Omental fat pad (tissue), 4 donors: ENCODE results near the gene ELN. TPM values are rescaled to one million over a fixed set of nuclear protein-coding genes. Genes with fewer than 3 reads are reported as not detected.
A peak's percentile ranks its signal among the peaks of the same experiment; 100 is the strongest.

Experiments used
- ATAC-seq: fragments of 150-250 bp; one replicate; pipeline ENCODE4 v1.9.1; 2016; ENCODE audit warnings: mild to moderate bottlenecking, moderate library complexity; ENCODE audit not compliant: low FRiP score
- DNase-seq: peaks from one replicate; pipeline ENCODE4 v3.0.0-alpha.2; 2019; ENCODE audit warnings: low spot score
- CTCF ChIP-seq, 3 donors: fragments of 450-650 bp; IDR thresholded peaks; one replicate each; pipeline ENCODE4 v1.5.1; 2016 to 2017; ENCODE audit warnings: antibody characterized with exemption in 3 of 3, mild to moderate bottlenecking in 3 of 3, moderate library complexity in 2 of 3
- total RNA-seq, 4 donors: library from RNA; depleted of rRNA; stranded (reverse); fragments of >200 nt; gene quantifications; one replicate each; pipeline ENCODE4 v1.1.0, GENCODE V29; 2016

ELN gene
- total RNA-seq, 4 donors from 2014 or later, result 61.2 to 133 (median 83.8) TPM

DNA sequence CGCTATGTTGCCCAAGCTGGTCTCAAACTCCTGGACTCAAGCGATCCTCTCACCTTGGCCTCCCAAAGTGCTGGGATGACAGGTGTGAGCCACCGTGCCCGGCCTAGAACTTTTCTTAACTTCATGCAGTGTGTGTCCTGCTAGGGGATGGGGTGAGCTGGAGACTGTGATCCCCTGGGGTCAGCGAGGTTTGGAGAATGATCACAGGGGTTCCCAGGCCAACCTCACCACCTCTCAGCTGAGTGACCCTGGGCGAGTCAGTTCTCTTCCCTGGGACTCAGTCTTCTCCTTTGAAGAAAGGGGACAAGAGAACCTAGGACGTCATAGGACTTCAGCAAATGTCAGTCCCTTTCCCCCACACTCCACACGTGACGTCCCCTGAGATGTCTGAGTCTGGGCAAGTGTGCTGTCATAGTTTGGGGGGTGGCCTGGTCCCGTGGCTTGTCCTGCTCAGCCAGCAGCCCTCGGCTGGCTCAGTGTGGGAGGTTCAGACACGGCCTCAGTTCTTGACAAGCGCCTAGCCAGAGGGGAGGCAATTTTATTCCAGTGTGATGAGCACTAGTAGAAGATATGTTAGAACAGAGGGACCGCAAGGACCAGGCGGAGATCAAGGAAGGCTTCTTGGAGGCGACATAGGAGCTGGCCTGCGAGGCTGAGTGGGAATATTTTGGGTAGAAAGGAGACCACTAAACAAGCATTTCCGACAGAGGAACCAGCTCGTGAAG lies 43.3 kb upstream of the ELN start:
- TF ChIP-seq CTCF (IDR thresholded peaks at IDR 0.05), result no peak
- ATAC-seq (no peak), DNase-seq (no peak)

DNA sequence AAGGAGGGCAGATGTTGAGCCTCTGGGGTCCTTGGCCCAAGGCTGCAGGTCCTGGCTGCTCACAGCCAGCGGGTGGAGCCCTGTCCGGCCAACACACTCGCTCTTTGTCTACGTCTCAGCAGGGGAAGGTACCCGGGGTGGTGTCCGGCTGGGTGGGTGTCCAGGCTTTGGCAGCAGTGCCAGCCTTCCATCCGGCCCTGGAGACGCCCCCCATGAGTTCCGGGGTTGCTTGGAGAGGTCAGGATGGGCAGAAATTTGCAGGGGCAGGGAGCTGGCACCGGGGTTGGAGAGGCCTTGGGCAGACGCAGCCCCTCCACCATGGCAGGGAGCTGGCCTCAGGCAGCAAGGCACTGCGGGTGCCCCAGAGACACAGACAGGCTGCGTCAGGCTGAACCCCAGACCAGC lies 42.2 kb upstream of the ELN start:
- TF ChIP-seq CTCF (IDR thresholded peaks at IDR 0.05), result no peak
- no peak for ATAC-seq
- no peak for DNase-seq

- TF ChIP-seq CTCF (IDR thresholded peaks at IDR 0.05), result no peak
- peak; percentile 69 for ATAC-seq
- no peak for DNase-seq
These were observed 41.8 kb upstream of the ELN start for GRCh38 chr7:73986158-73986631.

- DNase-seq, result no peak
- TF ChIP-seq CTCF (IDR thresholded peaks at IDR 0.05), result no peak
- no peak for ATAC-seq
These were observed 40.7 kb upstream of the ELN start for GRCh38 chr7:73987298-73987697.

DNA sequence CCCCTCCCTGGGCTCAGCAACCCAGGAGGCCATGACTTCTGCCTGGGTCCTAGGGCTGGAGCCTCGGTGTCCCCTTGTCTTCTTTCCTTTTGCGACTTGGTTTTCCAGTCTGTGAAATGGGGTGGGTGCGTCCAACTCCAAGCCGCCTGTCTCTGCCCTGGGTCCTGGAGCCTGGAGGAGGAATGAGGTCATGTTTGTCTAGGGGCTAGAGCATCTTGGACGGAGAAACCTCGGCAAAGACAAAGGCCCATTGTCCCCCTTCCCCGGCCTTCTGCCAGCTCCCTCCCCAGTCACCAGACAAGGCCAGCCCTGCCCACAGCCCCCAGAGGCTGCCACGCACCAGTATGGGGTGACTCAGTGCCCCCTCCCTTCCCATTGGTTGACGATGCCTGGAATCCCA lies 39.8 kb upstream of the ELN start:
- DNase-seq (no peak), ATAC-seq (no peak)
- TF ChIP-seq CTCF (IDR thresholded peaks at IDR 0.05), result no peak

GRCh38 chr7:73991522-73992100 lies 36.4 kb upstream of the ELN start:
- ATAC-seq (peak; percentile 5), DNase-seq (no peak)
- no peak for TF ChIP-seq CTCF (IDR thresholded peaks at IDR 0.05)

GRCh38 chr7:73992101-73992562 lies 35.8 kb upstream of the ELN start:
- ATAC-seq, result peak; percentile 75
- no peak for DNase-seq
- TF ChIP-seq CTCF (IDR thresholded peaks at IDR 0.05), result no peak
